H1 (cell line): ENCODE measurements around the gene PIK3R5. TPM values are rescaled to one million over a fixed set of nuclear protein-coding genes. Genes with fewer than 3 reads are reported as not detected.

Experiments used
- CTCF ChIA-PET: fragments of 300-600 bp; sonication (Branson Sonifier 250); formaldehyde crosslinking; loops from one replicate; lab custom pipeline; 2021; ENCODE audit not compliant: partially characterized antibody; lab: Charles Lee
- POLR2A ChIA-PET: fragments of 300-600 bp; sonication (Branson Sonifier 250); formaldehyde crosslinking; loops from one replicate; lab custom pipeline; 2021; ENCODE audit warnings: inconsistent platforms; ENCODE audit not compliant: partially characterized antibody; lab: Charles Lee
- DNase-seq, 2 experiments: peaks; one replicate each; pipeline versions ENCODE4 v3.0.0 to v3.0.0-alpha.2; 2010 to 2022; ENCODE audit warnings: low spot score in 2 of 2, low read depth in 1 of 2, mixed read lengths in 1 of 2
- FAIRE-seq: peaks from 2 replicates; lab custom pipeline; 2011; peaks lifted over from hg19 to GRCh38; lab: Jason Lieb, UNC
- H2AFZ ChIP-seq: 2 replicates; pipeline ENCODE4 v1.8.1; 2012; ENCODE audit warnings: low read length, inconsistent platforms
- H2AK5ac ChIP-seq: 2 replicates; pipeline ENCODE4 v1.6.1; 2013; ENCODE audit warnings: low read depth, low read length
- H2BK120ac ChIP-seq: replicated peaks from 2 replicates; pipeline ENCODE3; 2013; ENCODE audit warnings: low read depth, low read length, inconsistent platforms
- H2BK12ac ChIP-seq: 2 replicates; pipeline ENCODE4 v1.6.1; 2013; ENCODE audit warnings: low read depth, low read length
- H2BK15ac ChIP-seq: 2 replicates; pipeline ENCODE4 v1.6.1; 2013; ENCODE audit warnings: low read length
- H2BK20ac ChIP-seq: 2 replicates; pipeline ENCODE4 v1.6.1; 2013; ENCODE audit warnings: low read length
- H2BK5ac ChIP-seq: 2 replicates; pipeline ENCODE4 v1.6.1; 2013; ENCODE audit warnings: low read depth, low read length
- H3K14ac ChIP-seq: 2 replicates; pipeline ENCODE4 v1.6.1; 2013; ENCODE audit warnings: inconsistent platforms; ENCODE audit not compliant: insufficient read length
- H3K18ac ChIP-seq: 2 replicates; pipeline ENCODE4 v1.6.1; 2013; ENCODE audit warnings: low read length; ENCODE audit errors: extremely low read depth
- H3K23ac ChIP-seq: 2 replicates; pipeline ENCODE4 v1.6.1; 2013; ENCODE audit warnings: inconsistent platforms; ENCODE audit not compliant: insufficient read length
- H3K23me2 ChIP-seq: 2 replicates; pipeline ENCODE4 v1.6.1; 2013; ENCODE audit warnings: low read depth, low read length
- H3K27ac ChIP-seq: 2 replicates; pipeline ENCODE4 v1.6.1; 2011; ENCODE audit warnings: low read depth, low read length, inconsistent platforms
- H3K27me3 ChIP-seq, 4 experiments: replicated peaks in 1 of 4; 1 replicate in 1 of 4; 2 replicates in 3 of 4; pipeline versions ENCODE4 v1.6.1 to v1.8.1; 2011 to 2013; ENCODE audit warnings: low read length in 3 of 4, mild to moderate bottlenecking in 3 of 4, inconsistent platforms in 2 of 4, mixed read lengths in 2 of 4, moderate library complexity in 1 of 4; ENCODE audit not compliant: control insufficient read depth in 3 of 4, insufficient read depth in 3 of 4; ENCODE audit errors: extremely low read depth in 1 of 4
- H3K36me3 ChIP-seq, 4 experiments: 2 replicates each; pipeline versions ENCODE4 v1.6.1 to v1.8.1; 2011 to 2013; ENCODE audit warnings: mild to moderate bottlenecking in 4 of 4, low read length in 3 of 4, moderate library complexity in 2 of 4, control low read depth in 1 of 4, inconsistent platforms in 1 of 4; ENCODE audit not compliant: insufficient read depth in 4 of 4, control insufficient read depth in 2 of 4
- H3K4ac ChIP-seq: replicated peaks from 2 replicates; pipeline ENCODE3; 2013; ENCODE audit warnings: low read length, low read depth, mixed read lengths, inconsistent platforms; ENCODE audit not compliant: insufficient read length
- H3K4me1 ChIP-seq, 4 experiments: replicated peaks in 1 of 4; 1 replicate in 1 of 4; 2 replicates in 3 of 4; pipeline versions ENCODE4 v1.6.1 to v1.8.1; 2011 to 2013; ENCODE audit warnings: low read length in 3 of 4, inconsistent platforms in 2 of 4, mixed read lengths in 1 of 4; ENCODE audit not compliant: insufficient read depth in 4 of 4, control insufficient read depth in 3 of 4
- H3K4me2 ChIP-seq, 2 experiments: 2 replicates each; pipeline versions ENCODE4 v1.6.1 to v1.8.1; 2011 to 2013; ENCODE audit warnings: low read depth in 2 of 2, low read length in 2 of 2, control low read depth in 1 of 2, inconsistent platforms in 1 of 2, mild to moderate bottlenecking in 1 of 2; ENCODE audit not compliant: insufficient read depth in 1 of 2
- H3K4me3 ChIP-seq, 4 experiments: fragments of 200-600, 300-600 bp in 1 of 4; sonication (generic), shearing (Covaris generic), sonication (Bioruptor Twin) in 1 of 4; 2 replicates each; pipeline versions ENCODE4 v1.5.1 to v1.8.1; 2011 to 2016; ENCODE audit warnings: low read length in 4 of 4, low read depth in 3 of 4, control low read depth in 2 of 4, inconsistent platforms in 2 of 4, mild to moderate bottlenecking in 2 of 4, mixed read lengths in 1 of 4, moderate library complexity in 1 of 4; ENCODE audit not compliant: insufficient read depth in 2 of 4; ENCODE audit errors: extremely low read depth in 1 of 4
- H3K56ac ChIP-seq: replicated peaks from 2 replicates; pipeline ENCODE3; 2013; ENCODE audit warnings: low read depth, mild to moderate bottlenecking, mixed read lengths, low read length, inconsistent platforms; ENCODE audit not compliant: insufficient read length
- H3K79me1 ChIP-seq: 2 replicates; pipeline ENCODE4 v1.6.1; 2013; ENCODE audit warnings: low read depth, low read length, control low read depth
- H3K79me2 ChIP-seq, 2 experiments: 2 replicates each; pipeline versions ENCODE4 v1.6.1 to v1.8.1; 2012 to 2013; ENCODE audit warnings: low read length in 2 of 2, mild to moderate bottlenecking in 2 of 2, inconsistent platforms in 1 of 2; ENCODE audit not compliant: insufficient read depth in 2 of 2, control insufficient read depth in 1 of 2
- H3K9ac ChIP-seq, 4 experiments: replicated peaks in 1 of 4; 1 replicate in 1 of 4; 2 replicates in 3 of 4; pipeline versions ENCODE4 v1.6.1 to v1.8.1; 2011 to 2013; ENCODE audit warnings: low read depth in 3 of 4, low read length in 3 of 4, control low read depth in 2 of 4, mild to moderate bottlenecking in 2 of 4, moderate library complexity in 2 of 4, inconsistent platforms in 1 of 4; ENCODE audit errors: extremely low read depth in 1 of 4
- H3K9me3 ChIP-seq, 2 experiments: 2 replicates each; pipeline versions ENCODE4 v1.6.1 to v1.8.1; 2012 to 2013; ENCODE audit warnings: mild to moderate bottlenecking in 2 of 2, moderate library complexity in 2 of 2, control low read depth in 1 of 2, inconsistent platforms in 1 of 2, low read depth in 1 of 2, low read length in 1 of 2, mixed read lengths in 1 of 2; ENCODE audit not compliant: insufficient read depth in 2 of 2
- H4K20me1 ChIP-seq, 2 experiments: replicated peaks in 1 of 2; 2 replicates each; pipeline versions ENCODE3 to v1.8.1; 2011 to 2013; ENCODE audit warnings: inconsistent platforms in 2 of 2, low read length in 2 of 2, mild to moderate bottlenecking in 1 of 2; ENCODE audit not compliant: insufficient read depth in 2 of 2, control insufficient read depth in 1 of 2
- H4K5ac ChIP-seq: 2 replicates; pipeline ENCODE4 v1.6.1; 2013; ENCODE audit warnings: low read length, low read depth, mixed read lengths, inconsistent platforms; ENCODE audit not compliant: insufficient read length
- H4K8ac ChIP-seq: 2 replicates; pipeline ENCODE4 v1.8.0; 2013; ENCODE audit warnings: mild to moderate bottlenecking, moderate library complexity, low read length, inconsistent platforms; ENCODE audit not compliant: insufficient read depth; ENCODE audit errors: extremely low read depth
- H4K91ac ChIP-seq: replicated peaks from 2 replicates; pipeline ENCODE3; 2013; ENCODE audit warnings: low read length, mixed read lengths, inconsistent platforms; ENCODE audit not compliant: insufficient read length
- BACH1 ChIP-seq: IDR thresholded peaks from 2 replicates; pipeline ENCODE4 v1.6.1; 2012; ENCODE audit warnings: low read length, improper control_type of control experiment
- E2F6 ChIP-seq: IDR thresholded peaks from 2 replicates; pipeline ENCODE4 v1.6.1; 2012; ENCODE audit warnings: inconsistent platforms
- GABPA ChIP-seq: IDR thresholded peaks from 2 replicates; pipeline ENCODE4 v1.6.1; 2011; ENCODE audit warnings: mild to moderate bottlenecking, low read length, moderate library complexity, borderline replicate concordance; ENCODE audit not compliant: insufficient read depth
- JUN ChIP-seq: IDR thresholded peaks from 2 replicates; pipeline ENCODE4 v1.6.1; 2011; ENCODE audit warnings: low read depth, mild to moderate bottlenecking, improper control_type of control experiment, low read length
- POLR2A ChIP-seq, 2 experiments: IDR thresholded peaks; 1 replicate in 1 of 2; 2 replicates in 1 of 2; pipeline ENCODE4 v1.6.1; 2011; ENCODE audit warnings: low read depth in 2 of 2, low read length in 2 of 2, mild to moderate bottlenecking in 2 of 2; ENCODE audit errors: control extremely low read depth in 1 of 2
- SIRT6 ChIP-seq: IDR thresholded peaks from one replicate; pipeline ENCODE4 v1.7.1; 2012; ENCODE audit warnings: low read length, inconsistent platforms
- SP2 ChIP-seq: IDR thresholded peaks from 2 replicates; pipeline ENCODE4 v1.6.1; 2012; ENCODE audit warnings: mild to moderate bottlenecking, low read length, inconsistent platforms
- SUZ12 ChIP-seq: fragments of 200-600 bp; sonication (generic); IDR thresholded peaks from 2 replicates; pipeline ENCODE4 v1.6.1; 2012; ENCODE audit warnings: mild to moderate bottlenecking, inconsistent platforms, low read length, moderate library complexity, mixed read lengths
- TAF7 ChIP-seq: optimal IDR thresholded peaks from 2 replicates; pipeline ENCODE3; 2011; ENCODE audit warnings: low read depth, mild to moderate bottlenecking, inconsistent platforms, low read length, moderate library complexity, borderline replicate concordance
- USF2 ChIP-seq: IDR thresholded peaks from 2 replicates; pipeline ENCODE4 v1.6.1; 2011; ENCODE audit warnings: low read length, improper control_type of control experiment
- WGBS, 2 experiments: shearing (Covaris generic) in 1 of 2; methylation state at CpG; one replicate each; pipeline versions ENCODE4 v1.1.6 to v1.1.7; 2013 to 2015; ENCODE audit warnings: low lambda C conversion rate in 2 of 2, mixed read lengths in 2 of 2, inconsistent platforms in 1 of 2, low coverage in 1 of 2, missing lambda C conversion rate in 1 of 2; ENCODE audit not compliant: insufficient replicate concordance in 2 of 2, insufficient coverage in 1 of 2, insufficient read length in 1 of 2; ENCODE audit errors: extremely low coverage in 1 of 2, missing lambda C conversion rate in 1 of 2; 5-methylcytosine and 5-hydroxymethylcytosine counted together
- polyA plus RNA-seq, 7 experiments: library from polyadenylated mRNA; depleted of rRNA in 3 of 7; stranded (reverse) in 5 of 7; unstranded in 2 of 7; fragments of >200 nt in 5 of 7; fragments of 200-250 nt in 2 of 7; gene quantifications; 1 replicate in 5 of 7; 2 replicates in 1 of 7; 4 replicates in 1 of 7; pipeline versions ENCODE4 v1.2.1 to v1.2.3, GENCODE V29; 2011 to 2013; ENCODE audit warnings: missing spikeins in 2 of 7, mixed read lengths in 2 of 7
- total RNA-seq: library from RNA; stranded (reverse); fragmentation: NEBNext Ultra II Directional; extraction: Animal tissue kit (Norgen Biotek cat#: 25700); gene quantifications from 2 replicates; pipeline ENCODE4 v1.2.1, GENCODE V29; 2021

The PIK3R5 gene
- total and polyA plus RNA-seq, 2 of the 8 experiments (the other 6 are each of a cell fraction or from before 2014, with no cell fraction given): 2.7 to 4.3 TPM

GRCh38 chr17:8923762-8924161 is 41.7 kb downstream of the PIK3R5 start:
- ChIA-PET CTCF (interaction anchor here (0.9 kb wide), 1 partner anchor 29 kb away, joined by 3 read pairs; no protein-coding TSS in a partner anchor), POLR2A (interaction anchor here (0.6 to 1.3 kb wide), 2 partner anchors 10 to 16 kb away, joined by 3 to 4 read pairs; no protein-coding TSS in a partner anchor)
- Histone ChIP-seq H3K27me3 (no peaks in the 10 kb centered on the region), H3K9ac (no peak overlapping the region), H4K20me1 (no peaks in the 10 kb centered on the region), H3K4me3 (no peak overlapping the region), H2BK120ac (no peak overlapping the region), H3K9me3 (peaks cover 17 to 19% of the 10 kb centered on the region in 2 experiments), H3K23ac (no peak overlapping the region), H3K4me2 (no peak overlapping the region), H3K4me1 (no peaks in the 10 kb centered on the region), H4K91ac (no peak overlapping the region), H3K79me2 (no peaks in the 10 kb centered on the region), H2BK5ac (no peak overlapping the region), H3K56ac (no peak overlapping the region), H3K23me2 (peaks cover 2% of the 10 kb centered on the region; the same call in 1 of the 2 replicates), H4K8ac (no peak overlapping the region), H2BK20ac (no peak overlapping the region), H3K18ac (no peak overlapping the region), H2BK15ac (no peak overlapping the region), H4K5ac (no peak overlapping the region), H3K14ac (no peak overlapping the region), H3K4ac (no peak overlapping the region), H2AFZ (no peak overlapping the region), H3K27ac (no peak overlapping the region), H2BK12ac (no peak overlapping the region), H3K79me1 (no peaks in the 10 kb centered on the region), H3K36me3 (no peaks in the 10 kb centered on the region), H2AK5ac (no peak overlapping the region)
- DNase-seq (no peak), FAIRE-seq (no peak)
- WGBS, 2 experiments: no CpG with 5 or more reads among the region's 1 CpG
- no peak for TF ChIP-seq SUZ12
- no peak for TF ChIP-seq GABPA
- no peak for TF ChIP-seq TAF7
- no peak for TF ChIP-seq POLR2A (IDR thresholded peaks at IDR 0.05; ENCODE audit: control extremely low read depth in 1 of 2, low read depth in 2 of 2, low read length in 2 of 2)
- TF ChIP-seq JUN: no peak
- no peak for TF ChIP-seq SIRT6
- TF ChIP-seq USF2: no peak
- TF ChIP-seq BACH1: no peak
- TF ChIP-seq E2F6: no peak
- no peak for TF ChIP-seq SP2
